GM23338 (cell line): ENCODE measurements around the gene SYCP3. TPM values are rescaled to one million over a fixed set of nuclear protein-coding genes. Genes with fewer than 3 reads are reported as not detected.

Experiments used
- ATAC-seq: fragments of 200-7000 bp; cut with Tn5 transposase; 3 replicates; pipeline ENCODE4 v1.9.1; 2020
- DNase-seq: peaks from one replicate; pipeline ENCODE4 v3.0.0-alpha.2; 2015; ENCODE audit warnings: low spot score
- H2AFZ ChIP-seq: fragments of 200-600 bp; sonication (generic); 2 replicates; pipeline ENCODE4 v1.8.0; 2016; ENCODE audit warnings: antibody characterized with exemption, mild to moderate bottlenecking, moderate library complexity
- H3F3A ChIP-seq: fragments of 200-600 bp; sonication (generic); replicated peaks from 2 replicates; pipeline ENCODE4 v1.8.0; 2017; ENCODE audit warnings: antibody characterized with exemption, mixed run types, low read depth
- H3K27ac ChIP-seq: fragments of 200-600 bp; sonication (generic); 2 replicates; pipeline ENCODE4 v1.6.1; 2016; ENCODE audit warnings: low read depth
- H3K27me3 ChIP-seq: fragments of 200-600 bp; sonication (generic); 2 replicates; pipeline ENCODE4 v1.8.0; 2016; ENCODE audit warnings: mild to moderate bottlenecking, mixed run types, moderate library complexity; ENCODE audit not compliant: insufficient read depth
- H3K36me3 ChIP-seq: fragments of 200-600 bp; sonication (generic); 2 replicates; pipeline ENCODE4 v1.8.0; 2016; ENCODE audit warnings: mild to moderate bottlenecking; ENCODE audit not compliant: insufficient read depth
- H3K4me1 ChIP-seq: fragments of 200-600 bp; sonication (generic); 2 replicates; pipeline ENCODE4 v1.8.0; 2016; ENCODE audit warnings: mild to moderate bottlenecking, moderate library complexity; ENCODE audit not compliant: insufficient read depth
- H3K4me2 ChIP-seq: fragments of 200-600 bp; sonication (generic); 2 replicates; pipeline ENCODE4 v1.7.1; 2017; ENCODE audit warnings: mixed run types
- H3K4me3 ChIP-seq: fragments of 200-600 bp; sonication (generic); 2 replicates; pipeline ENCODE4 v1.6.1; 2016; ENCODE audit warnings: mixed run types
- H3K79me2 ChIP-seq: fragments of 200-600 bp; sonication (generic); replicated peaks from 2 replicates; pipeline ENCODE4 v1.8.0; 2017; ENCODE audit warnings: mild to moderate bottlenecking; ENCODE audit not compliant: insufficient read depth
- H3K9me2 ChIP-seq: fragments of 200-600 bp; sonication (generic); 2 replicates; pipeline ENCODE4 v1.8.0; 2017; ENCODE audit not compliant: insufficient read depth
- H4K20me1 ChIP-seq: fragments of 200-600 bp; sonication (generic); replicated peaks from 2 replicates; pipeline ENCODE4 v1.8.0; 2017; ENCODE audit warnings: mild to moderate bottlenecking; ENCODE audit not compliant: insufficient read depth
- H3K27ac Mint-ChIP-seq: 2 replicates; pipeline ENCODE4 v1.8.0; 2020; ENCODE audit warnings: inconsistent platforms, mild to moderate bottlenecking, moderate library complexity, mixed read lengths
- H3K27me3 Mint-ChIP-seq: 3 replicates; pipeline ENCODE4 v1.8.0; 2022; ENCODE audit warnings: low read depth, mild to moderate bottlenecking, moderate library complexity, mixed read lengths, inconsistent platforms; ENCODE audit not compliant: insufficient read depth, poor library complexity
- H3K36me3 Mint-ChIP-seq: 3 replicates; pipeline ENCODE4 v1.8.0; 2021; ENCODE audit warnings: low read depth, mild to moderate bottlenecking, inconsistent platforms, moderate library complexity, mixed read lengths
- H3K4me1 Mint-ChIP-seq: 3 replicates; pipeline ENCODE4 v1.8.0; 2020; ENCODE audit warnings: mild to moderate bottlenecking, inconsistent platforms, mixed read lengths
- H3K4me3 Mint-ChIP-seq: 3 replicates; pipeline ENCODE4 v1.8.0; 2021; ENCODE audit warnings: moderate library complexity, mild to moderate bottlenecking, inconsistent platforms, mixed read lengths
- H3K9me3 Mint-ChIP-seq: 3 replicates; pipeline ENCODE4 v1.8.0; 2020; ENCODE audit warnings: moderate library complexity, mild to moderate bottlenecking, inconsistent platforms, mixed read lengths
- EZH2 ChIP-seq: fragments of 200-600 bp; sonication (generic); IDR thresholded peaks from one replicate; pipeline ENCODE4 v1.8.0; 2017; ENCODE audit warnings: antibody characterized with exemption, mild to moderate bottlenecking, low read depth; ENCODE audit not compliant: unreplicated experiment
- POLR2AphosphoS5 ChIP-seq: IDR thresholded peaks from 2 replicates; pipeline ENCODE4 v1.6.1; 2016; ENCODE audit warnings: antibody characterized with exemption, low read depth
- polyA plus RNA-seq: library from polyadenylated mRNA; unstranded; fragments of >200 nt; fragmentation: Nextera tagmentation; extraction: Ambion mirVana; gene quantifications from 2 replicates; pipeline ENCODE4 v1.2.1, GENCODE V29; 2016
- total RNA-seq: library from RNA; depleted of rRNA; stranded (reverse); fragments of >200 nt; shearing (Covaris generic); gene quantifications from 2 replicates; pipeline ENCODE4 v1.2.3, GENCODE V29; 2014
- TF ChIP-seq, protein P1 (sequence below): IDR thresholded peaks from one replicate; pipeline ENCODE4 v1.6.1; 2018; ENCODE audit warnings: antibody characterized with exemption; ENCODE audit not compliant: unreplicated experiment

The SYCP3 gene
- total and polyA plus RNA-seq, 2 experiments from 2014 or later = 0.07 to 1.5 TPM

DNA sequence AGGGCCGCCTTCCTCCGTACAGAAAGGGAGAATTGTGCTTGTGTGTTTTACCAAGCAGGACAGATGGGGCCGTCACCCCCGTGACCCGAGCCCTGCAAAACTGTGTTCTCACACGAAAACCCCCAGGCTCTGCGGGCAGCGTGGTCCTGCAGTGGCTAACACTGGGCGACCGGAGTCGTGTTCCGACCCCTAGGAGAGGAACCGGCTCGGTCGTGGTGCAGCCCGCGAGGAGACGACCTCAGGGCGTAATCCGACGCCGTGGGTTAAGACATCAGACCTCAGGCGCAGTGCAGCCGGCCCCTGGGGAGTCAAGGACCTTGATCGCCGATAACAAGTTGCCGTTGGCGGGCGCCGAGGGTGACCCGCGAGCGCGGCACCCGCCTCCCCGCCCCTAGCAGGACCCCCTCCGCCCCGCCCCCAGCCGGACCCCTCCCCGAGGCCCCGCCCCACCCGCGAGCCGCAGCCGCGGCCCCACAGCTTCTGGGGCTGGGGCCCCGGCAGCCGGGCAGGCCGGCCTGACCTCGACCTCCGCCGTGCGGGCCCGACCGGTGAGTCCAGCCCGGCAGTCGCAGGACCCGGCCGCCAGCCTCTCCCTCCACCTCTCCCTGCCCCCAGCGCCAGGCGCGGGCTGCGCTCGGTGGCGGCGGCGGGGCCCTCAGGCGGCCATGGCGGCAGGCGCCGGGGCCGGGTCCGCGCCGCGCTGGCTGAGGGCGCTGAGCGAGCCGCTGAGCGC, 41.9 kb downstream of the SYCP3 start, which contains the start of gene CHPT1:
Gene CHPT1 (plus strand): TSS at position 444 of the 733 bp plus-strand sequence. CDS start 222 bp downstream, at position 666.
- peaks cover 29% of the 10 kb centered on the region for H3K27me3 ChIP-seq
- H2AFZ ChIP-seq = peak within 1 kb of the TSS; percentile 100
- 0 out of 2 replicates have a peak, but pooled peaks cover 2% of the 10 kb centered on the region for H4K20me1 ChIP-seq
- peaks cover 18% of the 10 kb centered on the region; the same call in 1 of the 2 replicates for H3K4me1 ChIP-seq
- H3K27ac ChIP-seq = no peak within 1 kb of the TSS
- Mint-ChIP-seq H3K4me1 (peaks cover 21% of the 10 kb centered on the region), H3K36me3 (no peaks in the 10 kb centered on the region), H3K27ac (peak within 1 kb of the TSS; percentile 52; the same call in 1 of the 2 replicates), H3K27me3 (peaks cover 22% of the 10 kb centered on the region), H3K9me3 (no peaks in the 10 kb centered on the region; the same call in 2 of the 3 replicates), H3K4me3 (peak within 1 kb of the TSS; percentile 89)
- TF ChIP-seq POLR2AphosphoS5 = peak; percentile 42; the same call in 1 of the 2 replicates
- TF ChIP-seq, protein P1, sequence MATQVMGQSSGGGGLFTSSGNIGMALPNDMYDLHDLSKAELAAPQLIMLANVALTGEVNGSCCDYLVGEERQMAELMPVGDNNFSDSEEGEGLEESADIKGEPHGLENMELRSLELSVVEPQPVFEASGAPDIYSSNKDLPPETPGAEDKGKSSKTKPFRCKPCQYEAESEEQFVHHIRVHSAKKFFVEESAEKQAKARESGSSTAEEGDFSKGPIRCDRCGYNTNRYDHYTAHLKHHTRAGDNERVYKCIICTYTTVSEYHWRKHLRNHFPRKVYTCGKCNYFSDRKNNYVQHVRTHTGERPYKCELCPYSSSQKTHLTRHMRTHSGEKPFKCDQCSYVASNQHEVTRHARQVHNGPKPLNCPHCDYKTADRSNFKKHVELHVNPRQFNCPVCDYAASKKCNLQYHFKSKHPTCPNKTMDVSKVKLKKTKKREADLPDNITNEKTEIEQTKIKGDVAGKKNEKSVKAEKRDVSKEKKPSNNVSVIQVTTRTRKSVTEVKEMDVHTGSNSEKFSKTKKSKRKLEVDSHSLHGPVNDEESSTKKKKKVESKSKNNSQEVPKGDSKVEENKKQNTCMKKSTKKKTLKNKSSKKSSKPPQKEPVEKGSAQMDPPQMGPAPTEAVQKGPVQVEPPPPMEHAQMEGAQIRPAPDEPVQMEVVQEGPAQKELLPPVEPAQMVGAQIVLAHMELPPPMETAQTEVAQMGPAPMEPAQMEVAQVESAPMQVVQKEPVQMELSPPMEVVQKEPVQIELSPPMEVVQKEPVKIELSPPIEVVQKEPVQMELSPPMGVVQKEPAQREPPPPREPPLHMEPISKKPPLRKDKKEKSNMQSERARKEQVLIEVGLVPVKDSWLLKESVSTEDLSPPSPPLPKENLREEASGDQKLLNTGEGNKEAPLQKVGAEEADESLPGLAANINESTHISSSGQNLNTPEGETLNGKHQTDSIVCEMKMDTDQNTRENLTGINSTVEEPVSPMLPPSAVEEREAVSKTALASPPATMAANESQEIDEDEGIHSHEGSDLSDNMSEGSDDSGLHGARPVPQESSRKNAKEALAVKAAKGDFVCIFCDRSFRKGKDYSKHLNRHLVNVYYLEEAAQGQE = no peak
- 0 out of 2 replicates have a peak, but pooled peaks cover 4% of the 10 kb centered on the region for H3F3A ChIP-seq
- no peaks in the 10 kb centered on the region for H3K36me3 ChIP-seq
- no peaks in the 10 kb centered on the region for H3K9me2 ChIP-seq
- ATAC-seq = peak; percentile 78
- H3K4me2 ChIP-seq = peak within 1 kb of the TSS; percentile 98
- peak; percentile 85 for DNase-seq
- H3K79me2 ChIP-seq = peaks cover 36% of the 10 kb centered on the region
- peak within 1 kb of the TSS; percentile 95 for H3K4me3 ChIP-seq

DNA sequence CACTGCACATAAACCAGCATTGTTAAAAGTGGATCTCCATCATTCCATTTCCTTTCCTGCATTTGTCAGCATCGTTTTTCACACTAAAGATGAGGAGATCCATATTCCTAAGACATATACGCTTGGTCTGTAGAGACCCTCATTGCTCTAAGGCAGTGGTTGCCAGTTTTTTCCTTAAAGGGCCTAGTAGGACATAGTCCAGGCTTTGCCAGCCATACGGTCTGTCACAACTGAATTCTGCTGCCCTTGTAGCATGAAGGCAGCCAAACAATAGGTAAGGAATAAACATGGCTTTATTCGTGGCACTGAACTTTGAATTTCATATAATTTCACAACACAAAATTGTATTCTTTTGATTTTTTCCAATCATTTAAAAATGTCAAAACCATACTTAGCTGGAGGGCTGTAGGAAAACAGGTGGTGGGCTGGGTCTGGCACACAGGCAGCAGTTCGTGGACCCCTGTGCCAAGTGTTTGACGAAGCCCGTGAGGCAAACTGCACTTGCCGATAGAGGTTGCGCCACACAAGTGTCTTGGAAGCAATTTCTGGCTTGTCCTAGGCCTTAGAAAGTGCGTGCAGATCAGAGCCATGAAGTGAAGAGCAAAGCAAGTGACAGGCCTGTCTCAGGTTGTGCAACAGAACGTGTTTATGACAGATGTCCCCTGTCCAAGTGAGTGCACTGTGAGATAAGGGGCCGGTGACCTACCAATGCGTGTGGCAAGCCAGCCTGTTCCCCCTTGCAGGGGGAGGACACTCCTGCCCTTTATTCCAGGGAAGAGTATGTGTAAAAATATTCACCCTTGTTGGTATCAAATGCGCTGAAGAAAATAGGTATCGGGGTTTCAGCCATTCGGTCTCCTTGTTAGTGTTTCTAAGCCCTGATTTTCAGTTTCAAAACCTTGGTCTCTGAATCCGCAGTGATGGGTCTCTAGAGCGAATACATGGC, 42.7 kb downstream of the SYCP3 start:
- no peak overlapping the region for H3K27ac ChIP-seq
- H3K27ac Mint-ChIP-seq = no peak overlapping the region; the same call in 1 of the 2 replicates
- no peak; the same call in 1 of the 3 replicates for ATAC-seq

More for the DNA sequence above, 42.7 kb downstream of the SYCP3 start:
- H3K4me2 ChIP-seq = peak overlapping the region; percentile 98
- H3K4me1 Mint-ChIP-seq = peaks cover 21% of the 10 kb centered on the region
- H3K36me3 ChIP-seq = no peaks in the 10 kb centered on the region
- peaks cover 29% of the 10 kb centered on the region for H3K27me3 ChIP-seq
- H3K4me1 ChIP-seq = peaks cover 18% of the 10 kb centered on the region; the same call in 1 of the 2 replicates
- H3K9me2 ChIP-seq = no peaks in the 10 kb centered on the region
- no peaks in the 10 kb centered on the region for H3K36me3 Mint-ChIP-seq
- peaks cover 28% of the 10 kb centered on the region for H3K79me2 ChIP-seq
- peaks cover 22% of the 10 kb centered on the region for H3K27me3 Mint-ChIP-seq
- peak; percentile 39 for TF ChIP-seq EZH2
- TF ChIP-seq POLR2AphosphoS5 = no peak
- H4K20me1 ChIP-seq = 0 out of 2 replicates have a peak, but pooled peaks cover 2% of the 10 kb centered on the region
- H3K4me3 Mint-ChIP-seq = peak overlapping the region; percentile 89
- peak overlapping the region; percentile 95 for H3K4me3 ChIP-seq
- H3F3A ChIP-seq = 0 out of 2 replicates have a peak, but pooled peaks cover 4% of the 10 kb centered on the region
- H2AFZ ChIP-seq = peak overlapping the region; percentile 100
- H3K9me3 Mint-ChIP-seq = no peaks in the 10 kb centered on the region; the same call in 2 of the 3 replicates
- DNase-seq = peak; percentile 8
